Measurements from ENCODE around the gene GATA2. TPM values are rescaled to one million over a fixed set of nuclear protein-coding genes. Genes with fewer than 3 reads are reported as not detected.

GATA2 gene
- total and polyA plus RNA-seq, 4 donors: 2.1 to 39.5 (median 8.0) TPM

DNA sequence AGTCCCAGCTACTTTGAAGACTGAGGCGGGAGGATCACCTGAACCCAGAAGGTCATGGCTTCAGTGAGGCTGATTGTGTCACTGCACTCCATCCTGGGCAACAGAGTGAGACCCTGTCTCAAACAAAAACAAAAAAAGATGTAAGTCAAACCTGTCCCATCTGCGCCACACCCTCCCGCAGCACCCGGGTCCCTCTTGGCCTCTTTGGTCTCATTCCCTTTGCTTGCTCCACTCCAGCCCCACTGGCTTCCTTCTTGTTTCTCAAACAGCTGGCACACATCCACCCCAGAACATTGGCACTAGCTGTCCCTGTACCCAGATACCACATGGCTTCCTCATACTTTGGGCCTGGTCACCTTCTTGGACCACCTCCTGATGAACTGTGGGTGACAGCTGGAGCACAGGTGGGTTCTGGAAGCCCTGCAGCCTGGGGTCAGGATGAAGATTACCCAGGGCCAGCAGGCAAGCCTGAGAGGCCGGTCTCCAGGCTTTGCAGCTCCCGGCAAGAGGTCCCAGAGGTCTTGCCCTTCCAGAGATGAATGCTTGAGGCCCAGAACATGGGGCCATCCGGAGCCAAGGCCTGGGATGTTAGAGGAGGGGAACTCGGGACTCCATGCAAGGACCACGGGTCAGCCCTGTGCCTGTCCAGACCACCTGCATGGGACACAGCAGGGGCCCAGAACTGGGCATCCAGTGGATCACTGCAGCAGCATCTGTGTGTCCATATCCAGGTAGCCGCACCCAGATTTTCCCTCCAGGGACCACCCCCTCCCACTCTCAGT lies 10.9 kb upstream of the GATA2 start:
- 94 to 95% methylated on average over 10 of the region's 10 CpGs for WGBS, 2 donors
- Histone ChIP-seq H3K27me3 (ENCODE audit: control insufficient read depth in 1 of 2, insufficient read depth in 2 of 2, low read length in 1 of 2) (peaks cover 0 to 3% of the 10 kb centered on the region in 2 donors), H3K4me1 (ENCODE audit: control insufficient read depth in 1 of 2, insufficient read depth in 2 of 2, low read length in 2 of 2) (no peaks in the 10 kb centered on the region), H3K36me3 (ENCODE audit: control insufficient read depth in 1 of 2, insufficient read depth in 2 of 2, low read length in 1 of 2) (no peaks in the 10 kb centered on the region), H3K27ac (ENCODE audit: low read depth in 1 of 2, low read length in 2 of 2) (no peak overlapping the region), H3K4me3 (ENCODE audit: low read length in 2 of 2) (no peak overlapping the region), H3K9me3 (ENCODE audit: control insufficient read depth, low read length) (no peaks in the 10 kb centered on the region)
- intact Hi-C loops (cut with DNase I): no loop called here
- no peak for ATAC-seq (ENCODE audit: low FRiP score)
- DNase-seq: no peak

DNA sequence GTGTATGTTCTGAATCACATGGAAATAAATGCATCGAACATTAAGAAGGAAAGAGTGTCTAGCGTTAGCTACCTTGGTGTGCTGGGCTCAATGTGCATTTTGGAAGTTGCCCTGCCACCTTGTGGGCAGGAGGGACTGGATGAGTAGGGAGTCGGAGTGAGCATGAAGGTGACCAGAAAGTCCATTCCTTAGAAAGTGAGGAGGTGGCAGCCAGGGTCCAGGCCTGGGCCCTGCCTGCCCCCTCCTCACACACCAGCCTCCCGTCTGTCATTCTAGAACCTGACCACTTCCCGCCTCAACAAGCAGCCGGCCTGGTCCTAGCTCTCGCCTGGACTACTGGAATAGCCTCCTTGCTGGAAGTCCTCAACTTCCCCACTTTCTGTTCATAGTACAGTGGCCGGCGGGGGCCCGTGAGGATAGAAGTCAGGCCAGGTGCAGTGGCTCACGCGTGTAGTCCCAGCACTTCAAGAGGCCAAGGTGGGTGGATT lies 10.2 kb upstream of the GATA2 start:
- Histone ChIP-seq H3K9me3 (ENCODE audit: control insufficient read depth, low read length) (no peaks in the 10 kb centered on the region), H3K27ac (ENCODE audit: low read depth in 1 of 2, low read length in 2 of 2) (no peak overlapping the region), H3K4me1 (ENCODE audit: control insufficient read depth in 1 of 2, insufficient read depth in 2 of 2, low read length in 2 of 2) (no peaks in the 10 kb centered on the region), H3K27me3 (ENCODE audit: control insufficient read depth in 1 of 2, insufficient read depth in 2 of 2, low read length in 1 of 2) (peaks cover 0 to 3% of the 10 kb centered on the region in 2 donors), H3K36me3 (ENCODE audit: control insufficient read depth in 1 of 2, insufficient read depth in 2 of 2, low read length in 1 of 2) (no peaks in the 10 kb centered on the region), H3K4me3 (ENCODE audit: low read length in 2 of 2) (no peak overlapping the region)
- ATAC-seq (ENCODE audit: low FRiP score) (no peak), DNase-seq (no peak)
- intact Hi-C loops (cut with DNase I): no loop called here
- WGBS, 2 donors: 84 to 89% methylated on average over 12 of the region's 12 CpGs

DNA sequence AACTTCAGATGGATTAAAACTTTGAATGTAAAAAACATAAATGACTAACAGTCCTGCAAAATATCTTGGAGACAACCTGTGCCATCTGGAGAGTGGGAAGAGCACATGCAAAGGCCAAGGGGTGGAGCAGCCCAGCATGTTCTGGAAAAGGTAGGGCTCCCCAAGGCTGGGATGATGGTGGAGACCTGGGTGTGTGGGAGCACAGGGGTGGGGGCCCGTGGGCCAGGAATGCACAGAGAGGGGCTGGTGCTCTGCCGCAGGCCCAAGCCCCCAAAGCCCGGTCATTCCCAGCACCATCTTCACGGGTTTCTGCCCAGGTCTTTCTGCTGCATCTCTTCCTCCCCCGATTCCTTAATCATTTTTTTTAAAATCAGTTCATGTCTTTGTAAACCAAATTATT lies 9.7 kb upstream of the GATA2 start:
- Histone ChIP-seq H3K27me3 (ENCODE audit: control insufficient read depth in 1 of 2, insufficient read depth in 2 of 2, low read length in 1 of 2) (peaks cover 0 to 3% of the 10 kb centered on the region in 2 donors), H3K4me3 (ENCODE audit: low read length in 2 of 2) (no peak overlapping the region)

DNA sequence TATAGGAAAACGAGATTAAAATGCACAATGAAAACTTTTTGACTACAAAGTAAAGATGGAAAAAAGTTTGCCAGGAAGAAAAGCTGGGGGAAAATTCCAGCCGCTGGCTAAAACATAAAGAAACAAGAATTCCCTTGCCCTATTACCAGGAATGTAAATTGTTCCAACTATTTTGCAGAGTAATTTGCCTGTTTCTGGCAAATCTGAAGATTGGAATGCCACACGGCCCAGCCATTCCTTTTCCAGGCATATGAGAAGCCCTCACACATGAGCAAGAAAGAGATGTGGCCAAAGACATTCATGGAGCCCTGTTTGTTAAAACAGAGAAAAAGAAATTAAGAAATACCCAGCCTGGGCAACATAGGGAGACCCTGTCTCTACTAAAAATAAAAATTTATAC lies 8.4 kb upstream of the GATA2 start:
- Histone ChIP-seq H3K27me3 (ENCODE audit: control insufficient read depth in 1 of 2, insufficient read depth in 2 of 2, low read length in 1 of 2) (peaks cover 0 to 3% of the 10 kb centered on the region in 2 donors), H3K4me3 (ENCODE audit: low read length in 2 of 2) (no peak overlapping the region), H3K36me3 (ENCODE audit: control insufficient read depth in 1 of 2, insufficient read depth in 2 of 2, low read length in 1 of 2) (no peaks in the 10 kb centered on the region), H3K27ac (ENCODE audit: low read depth in 1 of 2, low read length in 2 of 2) (no peak overlapping the region), H3K4me1 (ENCODE audit: control insufficient read depth in 1 of 2, insufficient read depth in 2 of 2, low read length in 2 of 2) (no peaks in the 10 kb centered on the region), H3K9me3 (ENCODE audit: control insufficient read depth, low read length) (no peaks in the 10 kb centered on the region)
- DNase-seq (no peak), ATAC-seq (ENCODE audit: low FRiP score) (no peak)
- 50 to 54% methylated on average over 3 of the region's 3 CpGs for WGBS, 2 donors
- intact Hi-C loops (cut with DNase I): no loop called here

More for the DNA sequence above, 9.7 kb upstream of the GATA2 start:
- no peak overlapping the region for H3K27ac ChIP-seq (ENCODE audit: low read depth in 1 of 2, low read length in 2 of 2)
- no peaks in the 10 kb centered on the region for H3K36me3 ChIP-seq (ENCODE audit: control insufficient read depth in 1 of 2, insufficient read depth in 2 of 2, low read length in 1 of 2)
- H3K4me1 ChIP-seq (ENCODE audit: control insufficient read depth in 1 of 2, insufficient read depth in 2 of 2, low read length in 2 of 2): no peaks in the 10 kb centered on the region
- no peaks in the 10 kb centered on the region for H3K9me3 ChIP-seq (ENCODE audit: control insufficient read depth, low read length)
- 91 to 99% methylated on average over 5 of the region's 5 CpGs for WGBS, 2 donors
- intact Hi-C loops (cut with DNase I): no loop called here
- no peak for DNase-seq
- no peak for ATAC-seq (ENCODE audit: low FRiP score)

DNA sequence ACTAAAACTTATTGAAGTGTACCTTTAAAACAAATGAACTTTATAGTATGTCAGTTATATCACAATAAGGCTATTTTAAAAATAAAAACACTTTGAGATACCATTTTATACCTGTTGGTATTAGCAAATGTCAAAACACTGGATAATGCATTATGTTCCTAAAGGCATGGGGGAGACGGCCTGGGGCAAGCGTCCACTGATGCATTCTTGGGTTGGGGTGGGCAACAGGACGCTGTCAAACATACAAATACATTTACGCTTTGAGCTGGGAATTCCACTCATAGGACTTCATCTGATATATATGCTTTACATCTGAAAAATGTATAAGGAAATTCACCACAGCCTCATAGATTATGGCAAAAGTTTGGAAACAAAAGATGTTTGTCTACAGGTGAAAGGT lies 7.6 kb upstream of the GATA2 start:
- no peaks in the 10 kb centered on the region for H3K36me3 ChIP-seq (ENCODE audit: control insufficient read depth in 1 of 2, insufficient read depth in 2 of 2, low read length in 1 of 2)
- intact Hi-C loops (cut with DNase I): no loop called here
- H3K4me1 ChIP-seq (ENCODE audit: control insufficient read depth in 1 of 2, insufficient read depth in 2 of 2, low read length in 2 of 2): no peaks in the 10 kb centered on the region
- H3K9me3 ChIP-seq (ENCODE audit: control insufficient read depth, low read length): no peaks in the 10 kb centered on the region
- WGBS, 2 donors: 83 to 92% methylated on average over 4 of the region's 4 CpGs
- ATAC-seq (ENCODE audit: low FRiP score): no peak
- no peak for DNase-seq
- H3K4me3 ChIP-seq (ENCODE audit: low read length in 2 of 2): no peak overlapping the region
- no peak overlapping the region for H3K27ac ChIP-seq (ENCODE audit: low read depth in 1 of 2, low read length in 2 of 2)
- H3K27me3 ChIP-seq (ENCODE audit: control insufficient read depth in 1 of 2, insufficient read depth in 2 of 2, low read length in 1 of 2): no peaks in the 10 kb centered on the region

DNA sequence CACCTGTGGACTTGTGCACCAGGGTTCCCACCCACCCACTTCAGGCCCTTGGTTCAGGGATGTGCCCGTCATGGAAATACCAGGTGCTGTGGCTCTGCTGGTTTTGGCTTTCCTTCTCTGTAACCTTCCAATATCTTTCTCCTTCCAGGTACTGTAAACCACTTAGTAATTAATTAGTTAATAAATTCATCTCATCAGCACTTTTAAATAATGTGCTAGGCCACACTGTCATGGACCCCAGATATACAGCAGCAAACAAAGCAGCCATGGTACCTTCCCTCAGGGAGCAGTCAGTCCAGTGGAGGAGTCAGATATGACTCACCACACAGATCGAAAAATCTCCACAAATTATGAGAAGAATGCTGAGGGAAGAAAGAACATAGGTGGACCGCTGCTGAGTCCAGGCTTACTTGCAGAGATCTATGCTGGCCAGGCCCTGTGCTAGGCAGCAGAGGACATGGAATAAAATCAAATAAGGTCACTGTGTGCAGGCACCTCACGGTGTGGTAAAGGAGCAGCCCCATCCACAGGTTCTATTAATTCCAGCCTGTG lies 6.8 kb upstream of the GATA2 start:
- DNase-seq: no peak
- 87 to 88% methylated on average over 4 of the region's 4 CpGs for WGBS, 2 donors
- H3K4me3 ChIP-seq (ENCODE audit: low read length in 2 of 2): no peak overlapping the region
- no peaks in the 10 kb centered on the region for H3K9me3 ChIP-seq (ENCODE audit: control insufficient read depth, low read length)
- no peaks in the 10 kb centered on the region for H3K27me3 ChIP-seq (ENCODE audit: control insufficient read depth in 1 of 2, insufficient read depth in 2 of 2, low read length in 1 of 2)
- H3K27ac ChIP-seq (ENCODE audit: low read depth in 1 of 2, low read length in 2 of 2): no peak overlapping the region
- H3K4me1 ChIP-seq (ENCODE audit: control insufficient read depth in 1 of 2, insufficient read depth in 2 of 2, low read length in 2 of 2): no peaks in the 10 kb centered on the region
- no peak for ATAC-seq (ENCODE audit: low FRiP score)
- no peaks in the 10 kb centered on the region for H3K36me3 ChIP-seq (ENCODE audit: control insufficient read depth in 1 of 2, insufficient read depth in 2 of 2, low read length in 1 of 2)
- intact Hi-C loops (cut with DNase I): loop anchor here (2.0 to 5.0 kb wide), 3 partner anchors 75 to 405 kb away; no protein-coding TSS in a partner anchor

DNA sequence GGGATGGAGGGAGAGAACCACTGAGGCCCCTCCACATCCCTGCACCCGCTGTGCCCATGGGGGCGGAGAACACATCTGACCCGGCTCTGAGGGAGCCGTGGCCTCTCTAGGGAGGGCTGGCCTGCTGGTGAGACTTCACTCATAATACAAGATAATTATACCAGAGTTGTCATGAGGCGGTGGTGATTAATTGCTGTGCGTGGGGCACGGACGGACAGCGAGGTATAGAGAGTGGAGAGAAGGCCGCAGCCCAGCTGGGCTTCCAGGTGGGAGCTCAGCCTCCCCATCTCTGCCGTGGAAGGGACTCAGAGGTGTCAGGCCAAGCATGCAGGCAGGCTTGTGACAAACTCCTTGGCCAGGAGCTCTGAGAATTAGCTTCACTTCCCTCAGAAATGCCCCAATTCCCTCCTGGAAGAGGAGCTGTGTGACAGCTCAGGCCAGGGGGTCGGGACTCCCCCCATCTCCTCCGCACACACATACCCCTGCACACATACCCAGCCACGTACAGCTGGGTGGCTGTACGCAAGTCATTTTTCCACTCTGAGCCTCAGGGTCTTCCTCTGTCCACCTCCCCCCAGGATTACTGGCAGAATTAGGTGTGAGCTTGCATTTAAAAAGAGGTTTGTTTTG lies 6.0 kb upstream of the GATA2 start:
- 73 to 77% methylated on average over 15 of the region's 15 CpGs for WGBS, 2 donors
- Histone ChIP-seq H3K4me1 (ENCODE audit: control insufficient read depth in 1 of 2, insufficient read depth in 2 of 2, low read length in 2 of 2) (no peaks in the 10 kb centered on the region), H3K27me3 (ENCODE audit: control insufficient read depth in 1 of 2, insufficient read depth in 2 of 2, low read length in 1 of 2) (no peaks in the 10 kb centered on the region), H3K9me3 (ENCODE audit: control insufficient read depth, low read length) (no peaks in the 10 kb centered on the region), H3K4me3 (ENCODE audit: low read length in 2 of 2) (no peak overlapping the region), H3K36me3 (ENCODE audit: control insufficient read depth in 1 of 2, insufficient read depth in 2 of 2, low read length in 1 of 2) (no peaks in the 10 kb centered on the region), H3K27ac (ENCODE audit: low read depth in 1 of 2, low read length in 2 of 2) (no peak overlapping the region)
- ATAC-seq (ENCODE audit: low FRiP score) (no peak), DNase-seq (no peak)
- intact Hi-C loops (cut with DNase I): loop anchor here (2.0 to 5.0 kb wide), 3 partner anchors 74 to 404 kb away; no protein-coding TSS in a partner anchor

DNA sequence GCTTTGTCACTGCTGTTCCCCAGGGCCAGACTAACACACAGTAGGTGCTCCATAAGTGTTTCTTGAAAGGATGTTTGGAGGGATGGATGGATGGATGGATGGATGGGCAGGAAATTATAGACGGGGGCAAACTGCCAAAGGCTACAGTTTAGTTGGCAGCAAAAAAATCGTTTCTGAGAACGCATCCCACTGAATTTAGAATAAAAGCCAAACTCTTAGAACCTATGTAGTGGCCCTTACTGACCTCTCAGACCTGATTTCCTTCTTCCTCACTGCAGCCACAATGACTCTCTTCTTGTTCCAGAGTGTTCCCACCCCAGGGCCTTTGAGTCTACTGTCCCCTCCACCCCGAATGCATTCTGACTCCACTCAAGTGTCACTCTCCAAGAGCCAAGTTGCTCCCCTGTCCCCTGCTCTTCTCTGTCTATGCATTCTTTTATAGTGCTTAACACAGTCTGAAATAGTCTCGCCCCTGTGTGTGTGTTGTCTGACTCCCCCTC lies 5.2 kb upstream of the GATA2 start:
- H3K27me3 ChIP-seq (ENCODE audit: control insufficient read depth in 1 of 2, insufficient read depth in 2 of 2, low read length in 1 of 2): no peaks in the 10 kb centered on the region
- 30 to 33% methylated on average over 5 of the region's 5 CpGs for WGBS, 2 donors
- H3K27ac ChIP-seq (ENCODE audit: low read depth in 1 of 2, low read length in 2 of 2): no peak overlapping the region
- ATAC-seq (ENCODE audit: low FRiP score): no peak
- H3K4me1 ChIP-seq (ENCODE audit: control insufficient read depth in 1 of 2, insufficient read depth in 2 of 2, low read length in 2 of 2): no peaks in the 10 kb centered on the region
- H3K36me3 ChIP-seq (ENCODE audit: control insufficient read depth in 1 of 2, insufficient read depth in 2 of 2, low read length in 1 of 2): no peaks in the 10 kb centered on the region
- no peak overlapping the region for H3K4me3 ChIP-seq (ENCODE audit: low read length in 2 of 2)
- no peak for DNase-seq
- no peaks in the 10 kb centered on the region for H3K9me3 ChIP-seq (ENCODE audit: control insufficient read depth, low read length)
- intact Hi-C loops (cut with DNase I): loop anchor here (2.0 to 5.0 kb wide), 3 partner anchors 73 to 403 kb away; no protein-coding TSS in a partner anchor
